Fibroblast of lung (primary cell): ENCODE data around the gene GPAM.

Experiments
- CTCF ChIP-seq, 2 donors: IDR thresholded peaks in 1 of 2; conservative IDR thresholded peaks in 1 of 2; 1 replicate in 1 of 2; 2 replicates in 1 of 2; pipeline ENCODE4 v1.5.1; 2011 to 2012; ENCODE audit warnings: low read length in 2 of 2, control low read depth in 1 of 2, inconsistent platforms in 1 of 2, low read depth in 1 of 2, mild to moderate bottlenecking in 1 of 2
- EZH2 ChIP-seq: IDR thresholded peaks from 2 replicates; pipeline ENCODE4 v1.5.1; 2012; ENCODE audit warnings: low read length, control low read depth, mild to moderate bottlenecking; ENCODE audit errors: missing control alignments

DNA sequence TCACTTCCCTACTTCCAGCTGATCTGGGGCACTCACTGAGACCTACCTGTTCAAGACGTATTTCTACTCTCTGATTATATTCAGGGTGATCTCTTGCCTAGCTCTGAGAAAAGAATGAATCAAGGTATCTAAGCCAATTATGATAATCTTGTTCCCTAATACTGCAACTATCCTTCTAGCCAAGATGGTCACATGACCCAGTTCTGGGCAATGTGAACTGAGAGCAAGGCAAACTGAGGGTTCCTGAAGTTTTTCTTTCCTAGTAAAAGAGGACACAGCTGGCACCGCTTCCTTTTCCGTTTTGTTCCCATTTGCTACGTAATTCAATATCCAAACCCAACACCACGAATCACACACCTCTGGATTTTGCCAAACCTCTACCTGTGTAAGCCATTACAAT, 5.9 kb upstream of the GPAM start:
- TF ChIP-seq CTCF (conservative IDR thresholded peaks at IDR 0.05 in 1 of 2, IDR thresholded peaks at IDR 0.05 in 1 of 2; ENCODE audit: low read depth in 1 of 2, low read length in 2 of 2) = no peak
- no peak for TF ChIP-seq EZH2
